DOHH2 (cell line): ENCODE data around the gene SMURF2.

ENCODE experiments used
- CTCF ChIP-seq: fragments of 200-600 bp; sonication (generic); IDR thresholded peaks from one replicate; pipeline ENCODE4 v1.5.1; 2014; ENCODE audit warnings: antibody characterized with exemption, mild to moderate bottlenecking, low read depth, low read length; ENCODE audit not compliant: poor library complexity, severe bottlenecking
- EZH2phosphoT487 ChIP-seq: fragments of 200-600 bp; sonication (generic); IDR thresholded peaks from 2 replicates; pipeline ENCODE4 v1.6.1; 2017; ENCODE audit warnings: borderline replicate concordance, mild to moderate bottlenecking, antibody characterized with exemption, low read length, moderate library complexity, mixed read lengths

GRCh38 chr17:64506576-64507412 is 155.3 kb downstream of the SMURF2 start, which contains the start of gene CEP95:
- TF ChIP-seq CTCF (no peak), EZH2phosphoT487 (no peak)
